ENCODE results near the gene ARSJ.

Gene ARSJ

GRCh38 chr4:113899271-113900070, 80.0 kb downstream of the ARSJ start:
- H3K23ac ChIP-seq (ENCODE audit: low read length): no peak overlapping the region
- no peak overlapping the region for H4K12ac ChIP-seq (ENCODE audit: low read depth, low read length)
- no peak overlapping the region for H4K8ac ChIP-seq (ENCODE audit: low read depth, low read length)
- H3K14ac ChIP-seq (ENCODE audit: low read length): no peak overlapping the region
- H3K79me1 ChIP-seq (ENCODE audit: low read length): no peaks in the 10 kb centered on the region
- no peaks in the 10 kb centered on the region for H3K9me3 ChIP-seq (ENCODE audit: insufficient read depth, low read depth, low read length)
- H3K36me3 ChIP-seq (ENCODE audit: control insufficient read depth in 1 of 2, insufficient read depth in 2 of 2, low read length in 2 of 2): no peaks in the 10 kb centered on the region
- no peak overlapping the region for H3K4me2 ChIP-seq (ENCODE audit: low read length)
- no peaks in the 10 kb centered on the region for H3K79me2 ChIP-seq (ENCODE audit: control insufficient read depth, insufficient read depth, low read length, poor library complexity)
- no peak overlapping the region for H2AK5ac ChIP-seq (ENCODE audit: low read length)
- no peak overlapping the region for H4K91ac ChIP-seq (ENCODE audit: low read depth, low read length)
- H3K27me3 ChIP-seq (ENCODE audit: insufficient read depth, low read length): no peaks in the 10 kb centered on the region
- no peak overlapping the region for H3K4ac ChIP-seq (ENCODE audit: low read depth, low read length)
- no peak overlapping the region for H3K18ac ChIP-seq (ENCODE audit: low read length)
- H3K4me1 ChIP-seq (ENCODE audit: control insufficient read depth in 1 of 2, insufficient read depth in 2 of 2, low read length in 2 of 2): no peaks in the 10 kb centered on the region
- no peak overlapping the region for H2BK5ac ChIP-seq (ENCODE audit: low read depth, low read length, poor library complexity)
- DNase-seq: no peak
- no peak overlapping the region for H3K4me3 ChIP-seq (ENCODE audit: low read depth, low read length)
- no peak overlapping the region for H2BK120ac ChIP-seq (ENCODE audit: insufficient read depth, low read length, poor library complexity)
- H2BK12ac ChIP-seq (ENCODE audit: low read length): no peak overlapping the region
- no peak overlapping the region for H3K27ac ChIP-seq (ENCODE audit: low read depth, low read length)
- no peak overlapping the region for H3K9ac ChIP-seq (ENCODE audit: low read length)
- H2AFZ ChIP-seq (ENCODE audit: insufficient read depth, low read length, poor library complexity): no peak overlapping the region

DNA sequence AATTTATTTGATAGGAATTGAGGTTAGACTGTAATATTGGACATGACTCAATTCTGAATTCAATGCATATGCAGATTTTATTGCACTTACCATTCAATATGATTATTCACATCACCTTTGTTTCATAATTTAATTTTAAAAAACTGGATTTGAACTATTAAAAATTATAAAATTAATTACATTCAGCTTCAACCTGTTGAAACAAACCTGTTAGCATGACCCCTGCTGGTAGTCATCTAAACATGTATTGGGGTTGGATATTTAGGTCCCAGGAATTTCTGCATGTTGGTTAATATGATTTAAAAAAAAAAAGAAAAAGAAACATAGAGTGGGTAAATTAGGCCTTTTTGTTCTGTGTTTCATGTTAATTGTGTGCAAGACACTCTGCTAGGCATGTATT, 85.9 kb downstream of the ARSJ start:
- Histone ChIP-seq H4K12ac (ENCODE audit: low read depth, low read length) (no peak overlapping the region), H4K8ac (ENCODE audit: low read depth, low read length) (no peak overlapping the region), H2BK5ac (ENCODE audit: low read depth, low read length, poor library complexity) (no peak overlapping the region), H3K27me3 (ENCODE audit: insufficient read depth, low read length) (no peaks in the 10 kb centered on the region), H2BK12ac (ENCODE audit: low read length) (no peak overlapping the region), H2AFZ (ENCODE audit: insufficient read depth, low read length, poor library complexity) (no peak overlapping the region), H3K4me1 (ENCODE audit: control insufficient read depth in 1 of 2, insufficient read depth in 2 of 2, low read length in 2 of 2) (no peaks in the 10 kb centered on the region), H3K79me1 (ENCODE audit: low read length) (no peaks in the 10 kb centered on the region), H2AK5ac (ENCODE audit: low read length) (no peak overlapping the region), H3K36me3 (ENCODE audit: control insufficient read depth in 1 of 2, insufficient read depth in 2 of 2, low read length in 2 of 2) (no peaks in the 10 kb centered on the region), H3K27ac (ENCODE audit: low read depth, low read length) (no peak overlapping the region), H3K4me2 (ENCODE audit: low read length) (no peak overlapping the region), H3K4ac (ENCODE audit: low read depth, low read length) (no peak overlapping the region), H3K79me2 (ENCODE audit: control insufficient read depth, insufficient read depth, low read length, poor library complexity) (no peaks in the 10 kb centered on the region), H4K91ac (ENCODE audit: low read depth, low read length) (no peak overlapping the region), H3K14ac (ENCODE audit: low read length) (no peak overlapping the region), H3K9me3 (ENCODE audit: insufficient read depth, low read depth, low read length) (no peaks in the 10 kb centered on the region), H3K18ac (ENCODE audit: low read length) (no peak overlapping the region), H2BK120ac (ENCODE audit: insufficient read depth, low read length, poor library complexity) (no peak overlapping the region), H3K4me3 (ENCODE audit: low read depth, low read length) (no peak overlapping the region), H3K9ac (ENCODE audit: low read length) (no peak overlapping the region), H3K23ac (ENCODE audit: low read length) (no peak overlapping the region)
- no peak for DNase-seq

DNA sequence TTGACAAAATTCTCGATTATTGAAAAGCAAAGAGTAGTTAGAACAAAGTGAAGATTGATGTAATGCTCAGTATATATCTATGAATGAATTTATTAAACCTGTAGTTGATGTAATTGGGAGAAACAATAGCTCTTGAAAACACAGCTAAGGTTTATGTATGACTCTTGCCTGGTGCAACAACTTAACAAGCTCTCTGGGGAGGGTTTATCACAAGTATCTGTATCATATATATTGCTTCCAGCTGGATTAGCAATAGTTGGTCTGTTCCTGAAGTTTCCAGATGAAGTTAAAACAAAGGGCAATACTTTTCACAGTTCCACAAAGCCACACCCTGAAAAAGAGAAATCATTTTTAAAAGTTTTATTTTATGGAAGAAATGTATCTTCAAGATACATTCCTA, 91.4 kb downstream of the ARSJ start:
- Histone ChIP-seq H3K18ac (ENCODE audit: low read length) (no peak overlapping the region), H3K4ac (ENCODE audit: low read depth, low read length) (no peak overlapping the region), H2AK5ac (ENCODE audit: low read length) (no peak overlapping the region), H3K36me3 (ENCODE audit: control insufficient read depth in 1 of 2, insufficient read depth in 2 of 2, low read length in 2 of 2) (no peaks in the 10 kb centered on the region), H4K91ac (ENCODE audit: low read depth, low read length) (no peak overlapping the region), H2BK5ac (ENCODE audit: low read depth, low read length, poor library complexity) (no peak overlapping the region), H3K4me2 (ENCODE audit: low read length) (no peak overlapping the region), H3K14ac (ENCODE audit: low read length) (no peak overlapping the region), H3K4me1 (ENCODE audit: control insufficient read depth in 1 of 2, insufficient read depth in 2 of 2, low read length in 2 of 2) (no peaks in the 10 kb centered on the region), H3K27me3 (ENCODE audit: insufficient read depth, low read length) (no peaks in the 10 kb centered on the region), H3K23ac (ENCODE audit: low read length) (no peak overlapping the region), H3K9ac (ENCODE audit: low read length) (no peak overlapping the region), H4K12ac (ENCODE audit: low read depth, low read length) (no peak overlapping the region), H4K8ac (ENCODE audit: low read depth, low read length) (no peak overlapping the region), H2BK120ac (ENCODE audit: insufficient read depth, low read length, poor library complexity) (no peak overlapping the region), H2AFZ (ENCODE audit: insufficient read depth, low read length, poor library complexity) (no peak overlapping the region), H3K79me1 (ENCODE audit: low read length) (no peaks in the 10 kb centered on the region), H2BK12ac (ENCODE audit: low read length) (no peak overlapping the region), H3K4me3 (ENCODE audit: low read depth, low read length) (no peak overlapping the region), H3K79me2 (ENCODE audit: control insufficient read depth, insufficient read depth, low read length, poor library complexity) (no peaks in the 10 kb centered on the region), H3K27ac (ENCODE audit: low read depth, low read length) (no peak overlapping the region), H3K9me3 (ENCODE audit: insufficient read depth, low read depth, low read length) (no peaks in the 10 kb centered on the region)
- WGBS (ENCODE audit: extremely low coverage, insufficient coverage, insufficient read length): no CpG with 5 or more reads among the region's 1 CpG
- DNase-seq: no peak

GRCh38 chr4:113885291-113885690, 94.2 kb downstream of the ARSJ start:
- Histone ChIP-seq H3K4me2 (ENCODE audit: low read length) (no peak overlapping the region), H3K27me3 (ENCODE audit: insufficient read depth, low read length) (no peaks in the 10 kb centered on the region), H2BK5ac (ENCODE audit: low read depth, low read length, poor library complexity) (no peak overlapping the region), H2AFZ (ENCODE audit: insufficient read depth, low read length, poor library complexity) (no peak overlapping the region), H3K9me3 (ENCODE audit: insufficient read depth, low read depth, low read length) (no peaks in the 10 kb centered on the region), H2BK120ac (ENCODE audit: insufficient read depth, low read length, poor library complexity) (no peak overlapping the region), H3K4me1 (ENCODE audit: control insufficient read depth in 1 of 2, insufficient read depth in 2 of 2, low read length in 2 of 2) (no peaks in the 10 kb centered on the region), H3K23ac (ENCODE audit: low read length) (no peak overlapping the region), H3K79me2 (ENCODE audit: control insufficient read depth, insufficient read depth, low read length, poor library complexity) (no peaks in the 10 kb centered on the region), H3K79me1 (ENCODE audit: low read length) (no peaks in the 10 kb centered on the region), H3K9ac (ENCODE audit: low read length) (no peak overlapping the region), H3K18ac (ENCODE audit: low read length) (no peak overlapping the region), H4K12ac (ENCODE audit: low read depth, low read length) (no peak overlapping the region), H2BK12ac (ENCODE audit: low read length) (no peak overlapping the region), H3K4ac (ENCODE audit: low read depth, low read length) (no peak overlapping the region), H3K27ac (ENCODE audit: low read depth, low read length) (no peak overlapping the region), H3K14ac (ENCODE audit: low read length) (no peak overlapping the region), H3K4me3 (ENCODE audit: low read depth, low read length) (no peak overlapping the region), H4K91ac (ENCODE audit: low read depth, low read length) (no peak overlapping the region), H4K8ac (ENCODE audit: low read depth, low read length) (no peak overlapping the region), H2AK5ac (ENCODE audit: low read length) (no peak overlapping the region), H3K36me3 (ENCODE audit: control insufficient read depth in 1 of 2, insufficient read depth in 2 of 2, low read length in 2 of 2) (no peaks in the 10 kb centered on the region)
- no peak for DNase-seq
- no CpG with 5 or more reads among the region's 3 CpGs for WGBS (ENCODE audit: extremely low coverage, insufficient coverage, insufficient read length)

All from trophoblast cell (in vitro differentiated cells and primary cell).